Activated CD8-positive, alpha-beta memory T cell treated with anti-CD3 and anti-CD28 coated beads for 1 hour (primary cell): ENCODE measurements around the gene PCDHGB4.
"Not testable (repeated sequence)": the region's sequence is repeated elsewhere in the genome, so short reads cannot be mapped to it uniquely, and the experiment has no call there.

Experiments
- DNase-seq, 2 donors: peaks; one replicate each; pipeline ENCODE4 v3.0.0-alpha.2; 2020; ENCODE audit warnings: low read depth in 1 of 2; ENCODE audit errors: extremely low read depth in 1 of 2

PCDHGB4 gene

GRCh38 chr5:141366016-141366896 lies 21.2 kb upstream of the PCDHGB4 start:
- DNase-seq: no peak

GRCh38 chr5:141369994-141370848 lies 17.3 kb upstream of the PCDHGB4 start, which contains the start of gene PCDHGB3:
TSS of gene PCDHGB3 (plus strand) at chr5:141370242. CDS start at chr5:141370395, 153 bp downstream.
- DNase-seq: no peak

GRCh38 chr5:141371572-141372475 lies 15.7 kb upstream of the PCDHGB4 start:
- DNase-seq: no peak

DNA sequence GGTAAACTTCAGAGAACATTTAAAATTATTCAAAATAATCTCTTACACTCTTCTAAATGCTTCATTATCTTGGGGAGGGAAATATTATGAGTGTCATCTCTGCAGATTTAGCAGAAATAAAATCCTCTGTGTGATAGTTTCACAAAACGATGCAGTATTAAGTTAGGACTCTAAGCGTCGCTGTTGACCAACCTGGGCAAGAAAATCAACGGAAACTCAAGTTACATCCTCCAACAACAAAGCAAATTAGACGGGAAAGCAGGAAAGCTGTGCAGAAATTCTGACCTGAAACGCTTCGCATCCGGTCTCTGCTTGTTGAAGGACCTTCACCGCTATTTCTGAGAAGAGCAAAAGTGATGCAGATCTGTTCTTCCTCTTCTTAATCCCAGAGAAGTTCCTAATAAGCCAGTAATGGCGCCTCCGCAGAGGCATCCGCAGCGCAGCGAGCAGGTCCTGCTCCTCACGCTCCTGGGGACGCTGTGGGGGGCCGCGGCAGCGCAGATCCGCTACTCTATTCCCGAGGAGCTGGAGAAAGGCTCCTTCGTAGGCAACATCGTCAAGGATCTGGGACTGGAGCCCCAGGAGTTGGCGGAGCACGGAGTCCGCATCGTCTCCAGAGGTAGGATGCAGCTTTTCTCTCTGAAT lies 13.7 kb upstream of the PCDHGB4 start, which contains the start of gene PCDHGA6:
Gene PCDHGA6 (plus strand): TSS at position 219 of the 645 bp plus-strand sequence. CDS start 193 bp downstream, at position 412.
- DNase-seq: no peak

DNA sequence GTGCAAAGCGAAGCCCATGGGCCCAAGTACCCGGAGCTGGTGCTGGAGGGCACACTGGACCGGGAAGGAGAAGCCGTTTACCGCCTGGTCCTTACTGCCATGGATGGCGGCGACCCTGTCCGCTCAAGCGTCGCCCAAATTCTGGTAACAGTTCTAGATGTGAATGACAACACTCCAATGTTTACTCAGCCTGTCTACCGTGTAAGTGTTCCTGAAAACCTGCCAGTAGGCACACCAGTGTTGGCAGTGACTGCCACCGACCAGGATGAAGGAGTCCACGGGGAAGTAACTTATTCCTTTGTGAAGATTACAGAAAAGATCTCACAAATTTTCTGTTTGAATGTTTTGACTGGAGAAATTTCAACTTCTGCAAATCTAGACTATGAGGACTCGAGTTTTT lies 12.9 kb upstream of the PCDHGB4 start:
- DNase-seq: no peak

- DNase-seq: not testable (repeated sequence)
Measured at GRCh38 chr5:141375444-141376155, 11.9 kb upstream of the PCDHGB4 start.

GRCh38 chr5:141382469-141383294 lies 4.8 kb upstream of the PCDHGB4 start, which contains the start of gene PCDHGA7:
TSS of gene PCDHGA7 (plus strand) at chr5:141382742. CDS start at chr5:141382900, 158 bp downstream.
- DNase-seq: no peak

- no peak for DNase-seq
Measured at GRCh38 chr5:141383345-141383744, 4.2 kb upstream of the PCDHGB4 start.

GRCh38 chr5:141384471-141385267 lies 2.8 kb upstream of the PCDHGB4 start:
- DNase-seq: no peak

DNA sequence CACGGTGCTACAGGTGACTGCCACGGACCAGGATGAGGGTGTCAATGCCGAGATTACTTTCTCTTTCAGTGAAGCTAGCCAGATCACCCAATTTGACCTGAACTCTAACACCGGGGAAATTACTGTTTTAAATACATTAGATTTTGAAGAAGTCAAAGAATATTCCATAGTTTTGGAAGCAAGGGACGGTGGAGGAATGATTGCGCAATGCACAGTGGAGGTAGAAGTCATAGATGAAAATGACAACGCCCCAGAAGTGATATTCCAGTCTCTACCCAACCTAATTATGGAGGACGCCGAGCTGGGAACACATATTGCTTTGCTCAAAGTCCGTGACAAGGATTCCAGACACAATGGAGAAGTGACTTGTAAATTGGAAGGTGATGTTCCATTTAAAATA lies 1.2 kb downstream of the PCDHGB4 start:
- no peak for DNase-seq

DNA sequence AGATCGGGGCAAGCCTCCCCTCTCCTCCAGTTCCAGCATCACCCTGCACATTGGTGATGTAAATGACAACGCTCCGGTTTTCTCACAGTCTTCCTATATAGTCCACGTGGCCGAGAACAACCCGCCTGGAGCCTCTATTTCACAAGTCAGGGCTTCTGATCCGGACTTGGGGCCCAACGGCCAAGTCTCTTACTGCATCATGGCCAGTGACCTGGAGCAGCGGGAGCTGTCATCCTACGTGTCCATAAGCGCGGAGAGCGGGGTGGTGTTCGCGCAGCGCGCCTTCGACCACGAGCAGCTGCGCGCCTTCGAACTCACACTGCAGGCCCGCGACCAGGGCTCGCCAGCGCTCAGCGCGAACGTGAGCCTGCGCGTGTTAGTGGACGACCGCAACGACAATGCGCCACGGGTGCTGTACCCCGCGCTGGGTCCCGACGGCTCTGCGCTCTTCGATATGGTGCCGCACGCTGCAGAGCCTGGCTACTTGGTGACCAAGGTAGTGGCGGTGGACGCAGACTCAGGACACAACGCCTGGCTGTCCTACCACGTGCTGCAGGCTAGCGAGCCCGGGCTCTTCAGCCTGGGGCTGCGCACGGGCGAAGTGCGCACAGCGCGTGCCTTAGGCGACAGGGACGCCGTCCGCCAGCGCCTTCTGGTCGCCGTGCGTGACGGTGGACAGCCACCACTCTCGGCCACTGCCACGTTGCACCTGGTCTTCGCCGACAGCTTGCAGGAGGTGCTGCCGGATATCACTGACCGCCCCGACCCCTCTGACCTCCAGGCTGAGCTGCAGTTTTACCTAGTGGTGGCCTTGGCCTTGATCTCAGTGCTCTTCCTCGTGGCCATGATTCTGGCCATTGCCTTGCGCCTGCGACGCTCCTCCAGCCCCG lies 1.9 kb downstream of the PCDHGB4 start:
- no peak for DNase-seq

DNA sequence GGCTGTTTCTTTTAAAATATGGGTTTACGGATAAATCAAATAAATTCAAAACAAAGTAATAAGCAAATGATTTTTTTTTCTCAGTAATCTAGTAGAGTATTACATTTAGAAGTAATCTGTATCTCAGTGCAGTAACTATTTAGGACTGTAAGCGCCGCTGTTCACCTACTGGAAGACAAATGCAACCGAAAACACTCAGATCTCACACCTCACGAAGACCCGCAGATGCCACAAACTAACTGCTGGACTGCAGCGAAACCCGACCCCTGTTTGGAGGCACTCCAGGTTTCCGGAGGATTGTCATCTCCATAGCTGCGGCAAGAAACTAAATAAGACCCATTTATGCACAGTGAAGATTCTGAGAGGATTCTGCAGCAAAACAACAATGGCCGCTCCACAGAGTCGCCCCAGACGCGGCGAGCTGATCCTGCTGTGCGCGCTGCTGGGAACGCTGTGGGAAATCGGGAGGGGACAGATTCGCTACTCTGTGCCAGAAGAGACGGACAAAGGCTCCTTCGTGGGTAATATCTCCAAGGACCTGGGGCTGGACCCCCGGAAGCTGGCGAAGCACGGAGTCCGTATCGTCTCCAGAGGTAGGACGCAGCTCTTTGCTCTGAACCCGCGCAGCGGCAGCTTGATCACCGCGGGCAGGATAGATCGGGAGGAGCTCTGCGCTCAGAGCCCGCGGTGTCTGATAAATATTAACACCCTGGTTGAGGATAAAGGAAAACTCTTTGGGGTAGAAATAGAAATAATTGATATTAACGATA lies 5.1 kb downstream of the PCDHGB4 start, which contains the start of gene PCDHGA8:
Gene PCDHGA8 (plus strand): TSS at position 205 of the 770 bp plus-strand sequence. CDS start 181 bp downstream, at position 386.
- DNase-seq: no peak

DNA sequence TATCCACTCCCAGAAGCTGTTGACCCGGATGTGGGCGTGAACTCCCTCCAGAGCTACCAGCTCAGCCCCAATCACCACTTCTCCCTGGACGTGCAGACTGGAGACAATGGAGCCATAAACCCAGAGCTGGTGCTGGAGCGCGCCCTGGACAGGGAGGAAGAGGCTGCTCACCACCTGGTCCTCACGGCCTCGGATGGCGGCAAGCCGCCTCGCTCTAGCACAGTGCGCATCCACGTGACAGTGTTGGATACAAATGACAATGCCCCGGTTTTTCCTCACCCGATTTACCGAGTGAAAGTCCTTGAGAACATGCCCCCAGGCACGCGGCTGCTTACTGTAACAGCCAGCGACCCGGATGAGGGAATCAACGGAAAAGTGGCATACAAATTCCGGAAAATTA lies 5.8 kb downstream of the PCDHGB4 start:
- no peak for DNase-seq

DNA sequence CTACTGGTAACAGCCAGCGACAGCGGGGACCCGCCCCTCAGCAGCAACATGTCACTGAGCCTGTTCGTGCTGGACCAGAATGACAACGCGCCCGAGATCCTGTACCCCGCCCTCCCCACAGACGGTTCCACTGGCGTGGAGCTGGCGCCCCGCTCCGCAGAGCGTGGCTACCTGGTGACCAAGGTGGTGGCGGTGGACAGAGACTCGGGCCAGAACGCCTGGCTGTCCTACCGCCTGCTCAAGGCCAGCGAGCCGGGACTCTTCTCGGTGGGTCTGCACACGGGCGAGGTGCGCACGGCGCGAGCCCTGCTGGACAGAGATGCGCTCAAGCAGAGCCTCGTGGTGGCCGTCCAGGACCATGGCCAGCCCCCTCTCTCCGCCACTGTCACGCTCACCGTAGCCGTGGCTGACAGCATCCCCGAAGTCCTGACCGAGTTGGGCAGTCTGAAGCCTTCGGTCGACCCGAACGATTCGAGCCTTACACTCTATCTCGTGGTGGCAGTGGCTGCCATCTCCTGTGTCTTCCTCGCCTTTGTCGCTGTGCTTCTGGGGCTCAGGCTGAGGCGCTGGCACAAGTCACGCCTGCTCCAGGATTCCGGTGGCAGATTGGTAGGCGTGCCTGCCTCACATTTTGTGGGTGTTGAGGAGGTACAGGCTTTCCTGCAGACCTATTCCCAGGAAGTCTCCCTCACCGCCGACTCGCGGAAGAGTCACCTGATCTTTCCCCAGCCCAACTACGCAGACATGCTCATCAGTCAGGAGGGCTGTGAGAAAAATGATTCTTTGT lies 7.1 kb downstream of the PCDHGB4 start:
- DNase-seq: not testable (repeated sequence)
